ENCODE results near the gene CLRN2. TPM values are rescaled to one million over a fixed set of nuclear protein-coding genes. Genes with fewer than 3 reads are reported as not detected.

CLRN2 gene, protein sequence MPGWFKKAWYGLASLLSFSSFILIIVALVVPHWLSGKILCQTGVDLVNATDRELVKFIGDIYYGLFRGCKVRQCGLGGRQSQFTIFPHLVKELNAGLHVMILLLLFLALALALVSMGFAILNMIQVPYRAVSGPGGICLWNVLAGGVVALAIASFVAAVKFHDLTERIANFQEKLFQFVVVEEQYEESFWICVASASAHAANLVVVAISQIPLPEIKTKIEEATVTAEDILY
- total RNA-seq: not detected
- total RNA-seq (2013): not detected

DNA sequence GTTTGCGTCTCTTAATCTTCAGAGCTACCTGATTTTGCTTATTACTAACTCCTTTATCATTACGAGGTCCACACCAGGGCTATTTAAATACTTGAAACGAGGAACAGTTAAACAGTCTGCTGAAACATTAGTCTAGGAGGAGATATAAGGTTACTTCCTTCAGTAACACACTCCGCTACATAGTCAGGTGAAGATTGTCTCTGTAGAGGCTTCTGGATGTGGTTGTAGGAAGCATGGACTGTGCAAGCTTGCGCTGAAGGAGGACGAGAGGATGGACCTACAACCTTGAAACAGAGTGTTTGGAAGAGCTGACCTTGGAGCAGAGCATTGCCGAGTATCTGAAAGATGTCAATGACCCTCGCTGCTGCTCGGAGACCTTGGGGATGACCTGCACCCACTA, at the start of gene CLRN2:
Gene CLRN2, plus strand, starts transcription at position 301 of the 400 bp plus-strand sequence. CDS start 102 bp downstream, outside the sequence.
- intact Hi-C loops (cut with micrococcal nuclease): no loop called here
- Mint-ChIP-seq H3K27me3 (ENCODE audit: low read depth in 2 of 2) (peaks cover 12 to 22% of the 10 kb centered on the region in 2 donors), H3K9me3 (no peaks in the 10 kb centered on the region), H3K36me3 (no peaks in the 10 kb centered on the region), H3K27ac (no peak within 1 kb of the TSS), H3K4me1 (peaks cover 26 to 29% of the 10 kb centered on the region in 2 donors), H3K4me3 (no peak within 1 kb of the TSS)
- Histone ChIP-seq H3K4me1 (ENCODE audit: control insufficient read depth, insufficient read depth, low read length) (peaks cover 12% of the 10 kb centered on the region), H3K4me3 (ENCODE audit: low read length) (no peak within 1 kb of the TSS), H3K36me3 (ENCODE audit: control insufficient read depth, insufficient read depth, low read length) (no peaks in the 10 kb centered on the region), H3K9me3 (ENCODE audit: control insufficient read depth, insufficient read depth, low read length) (no peaks in the 10 kb centered on the region), H3K27me3 (ENCODE audit: control insufficient read depth, insufficient read depth, low read length) (no peaks in the 10 kb centered on the region), H3K27ac (ENCODE audit: low read length) (no peak within 1 kb of the TSS)
- 91% methylated on average over 8 of the region's 9 CpGs for WGBS (ENCODE audit: insufficient coverage)
- DNase-seq: no peak
- TF ChIP-seq, protein P1, sequence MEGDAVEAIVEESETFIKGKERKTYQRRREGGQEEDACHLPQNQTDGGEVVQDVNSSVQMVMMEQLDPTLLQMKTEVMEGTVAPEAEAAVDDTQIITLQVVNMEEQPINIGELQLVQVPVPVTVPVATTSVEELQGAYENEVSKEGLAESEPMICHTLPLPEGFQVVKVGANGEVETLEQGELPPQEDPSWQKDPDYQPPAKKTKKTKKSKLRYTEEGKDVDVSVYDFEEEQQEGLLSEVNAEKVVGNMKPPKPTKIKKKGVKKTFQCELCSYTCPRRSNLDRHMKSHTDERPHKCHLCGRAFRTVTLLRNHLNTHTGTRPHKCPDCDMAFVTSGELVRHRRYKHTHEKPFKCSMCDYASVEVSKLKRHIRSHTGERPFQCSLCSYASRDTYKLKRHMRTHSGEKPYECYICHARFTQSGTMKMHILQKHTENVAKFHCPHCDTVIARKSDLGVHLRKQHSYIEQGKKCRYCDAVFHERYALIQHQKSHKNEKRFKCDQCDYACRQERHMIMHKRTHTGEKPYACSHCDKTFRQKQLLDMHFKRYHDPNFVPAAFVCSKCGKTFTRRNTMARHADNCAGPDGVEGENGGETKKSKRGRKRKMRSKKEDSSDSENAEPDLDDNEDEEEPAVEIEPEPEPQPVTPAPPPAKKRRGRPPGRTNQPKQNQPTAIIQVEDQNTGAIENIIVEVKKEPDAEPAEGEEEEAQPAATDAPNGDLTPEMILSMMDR (IDR thresholded peaks at IDR 0.05): no peak
- no peak for ATAC-seq

DNA sequence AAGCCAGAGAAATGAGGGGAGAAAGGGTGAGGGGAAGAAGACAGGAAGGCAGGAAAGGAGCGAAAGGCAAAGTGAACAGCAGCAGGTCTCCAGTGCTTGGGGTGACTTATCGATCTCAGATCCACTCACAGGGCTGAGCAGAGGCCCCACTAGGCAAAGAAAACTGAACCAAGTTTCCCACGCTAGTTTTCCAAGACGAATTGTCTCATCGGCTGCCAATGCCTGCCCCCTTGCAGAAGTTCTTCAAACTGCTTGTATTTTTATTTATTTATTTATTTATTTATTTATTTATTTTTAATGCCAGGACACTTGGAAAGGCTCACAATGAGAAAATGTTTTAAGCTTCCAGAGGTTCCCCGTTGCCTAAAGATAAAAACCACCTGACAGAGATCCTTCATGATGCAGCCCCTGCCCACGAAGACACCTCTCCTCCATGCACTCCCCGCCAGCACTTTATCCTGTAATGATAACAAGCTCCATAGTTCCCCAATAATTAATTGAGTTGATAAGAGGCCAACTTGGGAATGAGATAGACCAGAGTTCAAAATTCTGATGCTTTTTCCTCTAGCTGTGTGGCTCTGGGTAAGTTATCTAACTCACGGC, 46.2 kb upstream of the CLRN2 start:
- peak in 1 of 2 donors; percentile 26 for DNase-seq
- H3K4me3 Mint-ChIP-seq: no peak overlapping the region

DNA sequence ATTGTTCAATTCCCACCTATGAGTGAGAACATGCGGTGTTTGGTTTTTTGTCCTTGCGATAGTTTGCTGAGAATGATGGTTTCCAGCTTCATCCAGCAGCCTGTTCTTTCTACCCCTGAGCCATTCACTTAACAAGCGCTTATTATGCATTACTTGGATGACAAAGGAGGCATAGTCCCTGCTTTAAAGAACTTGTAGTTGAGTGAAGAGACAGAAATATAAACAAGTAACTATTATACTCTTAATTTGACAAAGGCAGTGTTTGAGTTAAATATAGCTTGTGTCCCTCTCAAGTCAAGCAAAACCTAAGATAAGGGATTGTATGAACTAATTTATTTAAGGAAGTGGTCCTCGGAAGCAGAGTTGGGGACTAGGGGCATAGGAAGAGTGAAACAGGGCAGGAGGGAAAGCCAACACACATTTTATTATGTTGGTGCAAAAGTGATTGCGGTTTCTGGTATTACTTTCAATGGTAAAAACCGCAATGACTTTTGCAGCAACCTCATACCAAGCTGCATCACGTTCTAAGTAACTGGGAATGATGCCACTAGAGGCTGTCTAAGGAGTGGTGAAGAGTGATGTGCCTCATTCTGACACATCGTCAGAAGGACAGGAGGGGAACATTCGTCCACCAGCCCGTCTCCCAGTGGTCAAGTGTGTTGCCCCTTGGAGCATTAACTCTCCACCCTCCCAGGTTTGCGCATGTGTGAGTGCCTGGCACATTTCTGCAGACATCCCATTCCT, 44.9 kb upstream of the CLRN2 start:
- Mint-ChIP-seq H3K36me3 (no peaks in the 10 kb centered on the region), H3K27ac (no peak overlapping the region), H3K4me3 (no peak overlapping the region), H3K9me3 (no peaks in the 10 kb centered on the region), H3K4me1 (no peaks in the 10 kb centered on the region), H3K27me3 (ENCODE audit: low read depth in 2 of 2) (no peaks in the 10 kb centered on the region)
- H3K4me3 ChIP-seq (ENCODE audit: low read length): no peak overlapping the region
- H3K4me1 ChIP-seq (ENCODE audit: control insufficient read depth, insufficient read depth, low read length): no peaks in the 10 kb centered on the region
- H3K27me3 ChIP-seq (ENCODE audit: control insufficient read depth, insufficient read depth, low read length): no peaks in the 10 kb centered on the region
- H3K36me3 ChIP-seq (ENCODE audit: control insufficient read depth, insufficient read depth, low read length): no peaks in the 10 kb centered on the region
- no peak overlapping the region for H3K27ac ChIP-seq (ENCODE audit: low read length)
- DNase-seq: no peak
- no peak for ATAC-seq
- WGBS (ENCODE audit: insufficient coverage): 91% methylated on average over 8 of the region's 11 CpGs
- no peaks in the 10 kb centered on the region for H3K9me3 ChIP-seq (ENCODE audit: control insufficient read depth, insufficient read depth, low read length)
- TF ChIP-seq, protein P1 (IDR thresholded peaks at IDR 0.05): no peak
- intact Hi-C loops (cut with micrococcal nuclease): no loop called here

More for the DNA sequence above, 46.2 kb upstream of the CLRN2 start:
- Histone ChIP-seq H3K9me3 (ENCODE audit: control insufficient read depth, insufficient read depth, low read length) (no peaks in the 10 kb centered on the region), H3K4me1 (ENCODE audit: control insufficient read depth, insufficient read depth, low read length) (no peaks in the 10 kb centered on the region), H3K36me3 (ENCODE audit: control insufficient read depth, insufficient read depth, low read length) (no peaks in the 10 kb centered on the region), H3K27ac (ENCODE audit: low read length) (no peak overlapping the region), H3K4me3 (ENCODE audit: low read length) (no peak overlapping the region), H3K27me3 (ENCODE audit: control insufficient read depth, insufficient read depth, low read length) (no peaks in the 10 kb centered on the region)
- ATAC-seq: no peak
- Mint-ChIP-seq H3K4me1 (no peaks in the 10 kb centered on the region), H3K36me3 (no peaks in the 10 kb centered on the region), H3K9me3 (no peaks in the 10 kb centered on the region), H3K27ac (no peak overlapping the region), H3K27me3 (ENCODE audit: low read depth in 2 of 2) (no peaks in the 10 kb centered on the region)
- TF ChIP-seq, protein P1 (IDR thresholded peaks at IDR 0.05): no peak
- 82% methylated on average over 6 of the region's 9 CpGs for WGBS (ENCODE audit: insufficient coverage)
- intact Hi-C loops (cut with micrococcal nuclease): no loop called here
